HL-60/S4 (cell line): Measurements from ENCODE around the gene SPAG9.

Source experiments
- in situ Hi-C: fragments of 300-500 bp; cut with MboI; formaldehyde crosslinking; loops from 2 replicates; pipeline ENCODE4 v1.14.3; 2022; ENCODE audit warnings: low sequenced_read_pairs

Gene SPAG9, protein sequence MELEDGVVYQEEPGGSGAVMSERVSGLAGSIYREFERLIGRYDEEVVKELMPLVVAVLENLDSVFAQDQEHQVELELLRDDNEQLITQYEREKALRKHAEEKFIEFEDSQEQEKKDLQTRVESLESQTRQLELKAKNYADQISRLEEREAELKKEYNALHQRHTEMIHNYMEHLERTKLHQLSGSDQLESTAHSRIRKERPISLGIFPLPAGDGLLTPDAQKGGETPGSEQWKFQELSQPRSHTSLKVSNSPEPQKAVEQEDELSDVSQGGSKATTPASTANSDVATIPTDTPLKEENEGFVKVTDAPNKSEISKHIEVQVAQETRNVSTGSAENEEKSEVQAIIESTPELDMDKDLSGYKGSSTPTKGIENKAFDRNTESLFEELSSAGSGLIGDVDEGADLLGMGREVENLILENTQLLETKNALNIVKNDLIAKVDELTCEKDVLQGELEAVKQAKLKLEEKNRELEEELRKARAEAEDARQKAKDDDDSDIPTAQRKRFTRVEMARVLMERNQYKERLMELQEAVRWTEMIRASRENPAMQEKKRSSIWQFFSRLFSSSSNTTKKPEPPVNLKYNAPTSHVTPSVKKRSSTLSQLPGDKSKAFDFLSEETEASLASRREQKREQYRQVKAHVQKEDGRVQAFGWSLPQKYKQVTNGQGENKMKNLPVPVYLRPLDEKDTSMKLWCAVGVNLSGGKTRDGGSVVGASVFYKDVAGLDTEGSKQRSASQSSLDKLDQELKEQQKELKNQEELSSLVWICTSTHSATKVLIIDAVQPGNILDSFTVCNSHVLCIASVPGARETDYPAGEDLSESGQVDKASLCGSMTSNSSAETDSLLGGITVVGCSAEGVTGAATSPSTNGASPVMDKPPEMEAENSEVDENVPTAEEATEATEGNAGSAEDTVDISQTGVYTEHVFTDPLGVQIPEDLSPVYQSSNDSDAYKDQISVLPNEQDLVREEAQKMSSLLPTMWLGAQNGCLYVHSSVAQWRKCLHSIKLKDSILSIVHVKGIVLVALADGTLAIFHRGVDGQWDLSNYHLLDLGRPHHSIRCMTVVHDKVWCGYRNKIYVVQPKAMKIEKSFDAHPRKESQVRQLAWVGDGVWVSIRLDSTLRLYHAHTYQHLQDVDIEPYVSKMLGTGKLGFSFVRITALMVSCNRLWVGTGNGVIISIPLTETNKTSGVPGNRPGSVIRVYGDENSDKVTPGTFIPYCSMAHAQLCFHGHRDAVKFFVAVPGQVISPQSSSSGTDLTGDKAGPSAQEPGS (N-terminal part only)

DNA sequence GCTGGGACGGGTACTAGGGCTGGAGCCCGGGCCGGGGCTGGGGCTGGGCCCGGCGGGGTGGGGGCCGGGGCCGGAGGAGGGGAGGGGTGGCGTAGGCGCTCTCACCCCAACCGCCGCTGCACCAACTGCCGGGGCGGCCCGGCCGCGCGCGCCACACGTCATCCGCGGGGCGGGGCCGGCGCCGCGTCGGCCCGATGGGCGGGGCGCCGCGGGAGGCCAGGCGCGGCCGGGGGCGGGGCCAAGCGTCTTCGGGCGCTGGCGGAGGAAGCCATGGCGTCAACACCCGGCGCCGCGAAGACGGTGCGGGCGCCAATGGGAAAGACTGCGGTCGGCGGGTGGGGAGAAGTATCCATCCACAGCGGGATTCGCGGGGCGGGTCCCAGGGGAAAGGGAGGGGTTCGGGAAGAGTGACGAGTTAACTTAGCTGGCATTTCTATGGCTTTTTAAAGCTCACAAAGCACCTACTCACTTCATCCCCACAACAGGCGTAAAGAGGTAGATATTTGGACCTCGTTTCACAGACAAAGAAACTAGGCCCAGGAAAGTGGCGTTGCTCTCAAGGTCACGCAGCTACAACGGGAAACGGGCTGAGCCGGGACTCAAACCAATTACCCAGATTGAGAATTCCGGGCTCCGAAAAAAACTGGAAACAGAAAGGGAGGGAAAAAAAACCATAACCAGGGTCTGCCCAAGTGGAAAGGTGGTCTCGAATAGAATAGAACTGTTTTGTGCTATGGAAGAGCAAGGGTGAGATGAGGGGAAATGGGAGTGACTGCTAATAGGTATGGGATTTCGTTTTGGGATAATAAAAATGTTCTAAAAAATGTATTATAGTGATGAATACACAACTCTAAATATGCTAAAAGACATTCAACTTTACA is at the start of gene SPAG9:
SPAG9 (minus strand) TSS at position 130 of the 881 bp plus-strand sequence. CDS start 212 bp downstream, outside the sequence.
- in situ Hi-C loops: no loop called here

DNA sequence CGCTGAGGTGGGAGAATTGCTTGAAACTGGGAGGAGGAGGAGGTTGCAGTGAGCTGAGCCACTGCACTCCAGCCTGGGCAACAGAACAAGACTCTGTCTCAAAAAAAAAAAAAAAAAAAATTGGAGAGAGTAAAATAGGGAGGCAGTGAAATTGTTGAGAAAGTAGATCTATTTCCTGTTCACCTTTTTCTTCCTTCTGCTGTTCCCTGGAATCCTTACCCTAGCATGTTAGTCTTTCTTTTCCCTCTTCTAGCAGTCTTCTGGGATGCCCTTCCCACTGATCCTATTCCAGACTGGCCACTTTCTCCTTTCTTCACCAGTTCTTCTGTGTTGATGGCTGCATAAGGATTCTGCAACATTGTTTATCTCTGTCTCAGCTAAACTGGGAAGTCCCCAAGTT is 48.7 kb upstream of the SPAG9 start:
- in situ Hi-C loops: no loop called here

DNA sequence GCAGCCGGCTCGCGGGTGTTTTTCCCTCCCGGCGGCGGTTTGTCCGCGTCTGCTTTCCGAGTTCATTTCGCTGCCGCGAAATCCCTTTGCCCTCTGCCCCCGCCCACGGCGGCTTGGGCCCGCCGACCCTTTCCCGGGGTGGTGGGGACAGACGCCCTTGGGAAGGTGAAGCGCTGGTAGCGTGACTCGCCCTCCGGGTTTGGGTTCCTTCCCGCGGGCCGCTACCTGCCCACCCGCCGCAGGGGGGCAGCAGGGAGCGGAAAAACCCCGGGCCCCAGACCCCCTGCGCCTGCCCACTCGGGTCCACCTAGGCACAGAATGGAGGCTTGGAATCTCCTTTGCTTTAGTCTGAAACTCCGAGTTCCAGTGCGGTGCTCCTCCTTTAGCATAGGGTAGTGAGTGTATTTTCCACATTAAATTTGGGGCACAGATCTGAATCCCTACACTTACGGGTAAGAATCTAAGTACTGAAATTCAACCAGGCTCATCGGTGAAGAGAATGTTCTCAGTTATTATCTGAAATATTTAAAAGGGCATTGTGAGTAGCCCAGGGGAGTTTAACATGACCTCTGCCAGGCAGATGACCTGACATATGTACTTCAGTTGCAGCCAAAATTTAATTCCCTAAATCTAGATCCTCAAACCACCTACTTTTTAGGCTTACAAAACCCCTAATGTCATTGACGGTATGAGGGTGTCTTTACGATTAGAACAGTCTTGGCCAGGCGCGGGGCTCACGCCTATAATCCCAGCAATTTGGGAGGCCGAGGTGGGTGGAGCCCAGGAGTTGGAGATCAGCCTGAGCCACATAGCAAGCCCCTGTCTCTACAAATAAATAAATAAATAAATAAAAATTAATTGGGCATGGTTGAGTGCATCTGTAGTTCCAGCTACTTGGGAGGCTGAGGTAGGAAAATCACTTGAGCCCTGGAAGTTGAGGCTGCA is 46.6 kb upstream of the SPAG9 start:
- in situ Hi-C loops: no loop called here

DNA sequence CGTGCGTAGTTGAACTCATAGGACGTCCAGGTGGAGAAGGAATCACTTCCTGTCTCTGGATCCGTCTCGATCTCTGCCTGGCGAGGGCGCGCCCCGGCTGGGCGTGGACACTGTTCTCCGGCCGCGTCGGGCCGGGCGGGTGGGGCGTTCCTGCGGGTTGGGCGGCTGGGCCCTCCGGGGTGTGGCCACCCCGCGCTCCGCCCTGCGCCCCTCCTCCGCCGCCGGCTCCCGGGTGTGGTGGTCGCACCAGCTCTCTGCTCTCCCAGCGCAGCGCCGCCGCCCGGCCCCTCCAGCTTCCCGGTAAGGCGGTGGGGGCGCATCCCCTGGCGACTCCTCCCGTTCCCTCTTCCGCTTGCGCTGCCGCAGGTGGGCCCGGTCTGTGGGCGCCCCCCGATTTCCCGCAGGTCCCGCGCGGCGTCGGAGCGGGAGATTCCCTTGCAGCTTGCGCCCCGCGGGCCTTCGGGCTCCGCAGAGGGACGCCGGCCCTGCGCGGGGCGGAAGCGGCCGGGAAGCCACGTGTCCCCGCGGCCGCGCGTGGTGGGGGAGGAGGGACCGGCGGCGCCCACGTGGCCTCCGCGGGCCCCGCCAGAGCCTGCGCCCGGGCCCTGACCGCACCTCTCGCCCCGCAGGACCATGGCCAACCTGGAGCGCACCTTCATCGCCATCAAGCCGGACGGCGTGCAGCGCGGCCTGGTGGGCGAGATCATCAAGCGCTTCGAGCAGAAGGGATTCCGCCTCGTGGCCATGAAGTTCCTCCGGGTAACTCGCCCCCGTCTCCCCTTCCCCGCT is 45.7 kb upstream of the SPAG9 start, which contains the start of gene NME2:
NME2 (plus strand) TSS at position 214 of the 789 bp plus-strand sequence; CDS start at position 634, 420 bp downstream.
- in situ Hi-C loops: no loop called here

DNA sequence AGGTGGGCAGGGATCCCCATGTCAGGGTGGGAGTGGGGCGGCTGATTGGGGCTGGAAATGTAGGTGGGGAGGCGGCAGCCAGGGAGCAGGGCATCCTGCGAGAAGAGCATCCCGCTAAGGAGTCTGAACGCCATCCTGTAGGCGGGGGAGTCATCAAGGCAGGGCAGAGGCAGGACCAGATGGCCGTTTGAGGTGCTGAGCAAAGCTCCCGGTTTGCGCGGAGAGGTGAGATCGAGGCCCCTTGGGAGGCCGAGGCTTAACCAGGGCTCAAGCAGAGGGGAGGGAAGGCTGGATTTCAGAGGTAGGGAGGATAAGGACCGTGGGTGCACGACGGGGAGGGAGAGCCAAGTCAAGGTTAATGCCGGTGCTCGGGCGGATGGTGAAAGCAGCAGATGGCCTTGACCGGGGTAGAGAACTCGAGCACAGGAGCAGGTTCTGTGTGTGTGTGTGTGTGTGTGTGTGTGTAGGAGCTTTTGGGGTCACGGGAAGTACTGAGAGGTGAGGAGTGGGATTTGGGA is 45.1 kb upstream of the SPAG9 start:
- in situ Hi-C loops: no loop called here

DNA sequence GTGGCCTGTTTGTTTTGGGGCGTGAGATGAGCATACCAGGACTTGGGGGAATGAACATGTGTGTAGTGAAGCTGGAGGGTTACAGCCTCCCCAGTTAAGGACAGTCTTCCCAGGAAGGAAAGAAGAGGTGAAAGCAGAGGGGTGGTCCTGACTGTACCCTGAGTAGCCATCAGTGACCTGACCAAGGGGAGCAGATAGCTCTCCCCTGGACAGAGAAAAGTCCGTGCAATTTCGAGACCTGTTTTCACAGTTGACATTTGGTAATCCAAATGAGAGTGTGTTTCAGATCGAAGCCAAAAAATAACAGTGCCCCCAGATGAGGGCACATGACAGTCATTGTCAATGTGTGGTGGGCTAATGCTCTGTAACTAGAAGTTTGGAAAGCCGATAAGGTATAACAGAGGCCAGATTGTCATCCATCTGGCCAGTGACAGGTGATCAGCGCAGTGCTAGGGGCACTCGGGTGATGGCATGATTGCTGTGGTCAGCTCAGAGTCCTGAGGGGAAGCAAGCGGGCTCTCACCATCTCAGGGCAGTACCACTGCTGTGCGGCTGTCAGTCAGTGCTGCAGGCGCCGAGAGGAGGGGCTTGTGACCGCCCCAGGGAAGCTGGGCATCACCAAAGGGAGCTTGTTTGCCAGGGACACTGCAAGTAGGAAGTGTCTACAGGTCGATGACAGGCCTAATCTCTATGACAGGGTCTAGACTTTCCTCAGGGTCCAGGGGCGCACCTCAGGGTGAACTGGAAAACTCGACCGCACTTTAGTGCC is 44.4 kb upstream of the SPAG9 start:
- in situ Hi-C loops: no loop called here

DNA sequence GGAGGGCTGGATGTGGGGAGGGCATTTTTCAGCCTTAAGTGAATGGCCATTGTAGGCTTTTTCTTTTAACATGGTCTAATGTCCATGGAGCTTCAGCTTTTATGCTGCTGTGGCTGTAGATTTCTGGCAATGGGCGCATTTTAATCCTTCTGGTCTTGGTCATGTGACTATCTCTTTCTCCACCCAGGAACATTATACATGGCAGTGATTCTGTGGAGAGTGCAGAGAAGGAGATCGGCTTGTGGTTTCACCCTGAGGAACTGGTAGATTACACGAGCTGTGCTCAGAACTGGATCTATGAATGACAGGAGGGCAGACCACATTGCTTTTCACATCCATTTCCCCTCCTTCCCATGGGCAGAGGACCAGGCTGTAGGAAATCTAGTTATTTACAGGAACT is 40.9 kb upstream of the SPAG9 start:
- in situ Hi-C loops: no loop called here

DNA sequence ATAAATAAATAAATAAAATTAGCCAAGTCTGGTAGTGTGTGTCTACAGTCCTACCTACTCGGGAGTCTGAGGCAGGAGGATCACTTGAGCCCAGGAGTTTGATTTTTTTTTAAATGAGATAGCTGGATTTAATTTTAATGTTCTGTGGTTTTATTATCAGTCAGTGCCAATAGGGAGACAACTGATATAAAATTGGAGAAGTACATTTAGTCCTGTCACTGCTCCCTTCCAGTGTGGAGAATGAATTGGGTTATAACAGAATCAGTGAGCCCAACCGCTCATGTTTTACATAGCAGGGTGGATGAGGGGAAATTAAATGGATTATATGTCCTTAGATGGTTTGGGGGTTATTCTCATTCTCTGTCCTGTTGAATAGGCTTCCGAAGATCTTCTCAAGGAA is 38.9 kb upstream of the SPAG9 start:
- in situ Hi-C loops: loop anchor here (10.0 kb wide), 1 partner anchor 155 kb away; no protein-coding TSS in a partner anchor

DNA sequence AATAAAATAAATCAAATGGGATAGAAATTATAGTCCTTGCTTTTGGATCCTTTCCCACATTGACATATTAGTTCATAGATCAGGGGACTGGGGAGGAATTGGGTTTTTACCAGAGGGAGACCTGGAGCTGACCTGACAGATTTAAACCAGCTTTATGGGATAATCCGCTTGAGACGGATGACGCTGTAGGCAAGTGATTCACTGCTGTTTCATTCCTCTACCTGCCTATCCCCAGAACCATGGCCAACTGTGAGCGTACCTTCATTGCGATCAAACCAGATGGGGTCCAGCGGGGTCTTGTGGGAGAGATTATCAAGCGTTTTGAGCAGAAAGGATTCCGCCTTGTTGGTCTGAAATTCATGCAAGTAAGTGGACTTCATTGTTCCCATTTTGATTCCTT is 34.7 kb upstream of the SPAG9 start:
- in situ Hi-C loops: loop anchor here (10.0 kb wide), 1 partner anchor 151 kb away; no protein-coding TSS in a partner anchor

DNA sequence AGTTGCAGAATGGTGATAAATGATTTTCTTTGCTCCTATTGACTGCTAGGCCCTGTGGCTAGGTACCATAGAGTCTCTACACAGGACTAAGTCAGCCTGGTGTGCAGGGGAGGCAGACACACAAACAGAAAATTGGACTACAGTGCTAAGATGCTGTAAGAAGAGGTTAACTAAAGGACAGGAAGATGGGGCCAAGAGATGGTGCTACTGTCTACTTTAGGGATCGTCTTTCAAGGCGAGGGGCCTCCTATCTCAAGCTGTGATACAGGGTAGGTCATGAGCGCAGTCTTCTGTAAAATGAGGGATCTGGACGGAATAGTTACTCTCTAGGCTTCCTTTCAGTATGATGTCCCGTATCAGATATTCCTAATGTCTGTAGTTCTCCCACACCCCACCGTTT is 33.5 kb upstream of the SPAG9 start:
- in situ Hi-C loops: loop anchor here (10.0 kb wide), 1 partner anchor 149 kb away; no protein-coding TSS in a partner anchor

DNA sequence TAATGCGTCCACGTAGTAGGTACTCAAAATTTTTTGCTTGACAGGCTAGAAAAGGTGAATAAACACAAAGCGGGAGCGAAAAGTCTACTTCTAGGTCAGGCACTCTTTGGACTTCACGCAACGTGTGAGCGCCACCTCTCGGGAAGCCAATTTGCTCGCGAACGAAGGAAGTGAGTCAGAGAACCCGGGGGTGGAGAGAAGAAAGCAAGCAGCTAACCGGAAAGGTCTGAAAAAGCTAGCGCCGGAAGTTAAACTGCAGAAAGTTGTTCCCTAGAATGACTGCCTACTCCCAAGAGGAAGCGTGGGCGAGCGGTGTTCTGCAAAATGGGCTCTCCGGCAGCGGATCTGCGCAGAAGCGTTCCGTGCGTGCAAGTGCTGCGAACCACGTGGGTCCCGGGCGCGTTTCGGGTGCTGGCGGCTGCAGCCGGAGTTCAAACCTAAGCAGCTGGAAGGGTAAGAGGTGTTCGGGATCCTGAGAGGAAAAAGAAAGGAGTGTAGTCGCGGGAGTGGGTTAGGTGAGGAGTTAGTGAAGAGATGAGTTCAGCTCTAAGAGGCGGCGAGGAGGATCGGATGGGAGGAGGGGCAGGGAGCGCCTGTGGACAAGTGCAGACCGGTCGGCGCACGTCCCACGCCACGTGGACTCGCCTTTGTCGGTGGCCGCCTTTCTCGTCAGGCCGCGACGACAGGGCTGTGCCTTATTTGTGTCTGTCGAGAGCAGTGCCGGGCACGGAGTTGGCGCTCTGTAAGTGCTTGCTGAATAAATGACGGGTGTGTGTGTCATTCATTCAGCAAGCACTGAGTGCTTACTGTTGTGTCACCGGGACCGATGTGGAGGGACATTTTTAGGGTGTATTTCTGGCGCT is 32.8 kb upstream of the SPAG9 start, which contains the start of gene NME1:
NME1 (plus strand) TSS at position 350 of the 863 bp plus-strand sequence. CDS start 2,096 bp downstream, outside the sequence.
- in situ Hi-C loops: loop anchor here (10.0 kb wide), 1 partner anchor 149 kb away; no protein-coding TSS in a partner anchor

DNA sequence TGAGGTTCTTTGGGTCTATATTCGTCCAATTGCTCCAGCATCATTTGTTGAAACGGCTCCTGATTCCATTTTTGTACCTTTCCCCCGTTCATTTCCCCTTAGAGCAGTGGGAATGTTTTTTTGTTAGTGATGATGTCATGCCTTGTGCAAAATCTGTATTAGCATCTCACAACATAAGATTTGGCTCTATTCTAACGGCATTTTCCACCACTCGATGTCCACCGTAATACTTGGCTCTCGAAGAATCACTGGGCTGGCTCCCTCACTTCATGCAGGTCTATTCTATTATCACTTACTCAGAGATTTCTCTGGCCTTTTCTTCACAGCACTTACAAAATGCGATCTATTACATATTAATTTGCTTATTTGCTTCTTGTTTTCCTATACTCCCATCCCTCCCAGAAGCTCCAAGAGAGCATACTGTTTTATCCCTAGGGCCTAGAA is 32.1 kb upstream of the SPAG9 start:
- in situ Hi-C loops: loop anchor here (10.0 kb wide), 1 partner anchor 148 kb away; no protein-coding TSS in a partner anchor

DNA sequence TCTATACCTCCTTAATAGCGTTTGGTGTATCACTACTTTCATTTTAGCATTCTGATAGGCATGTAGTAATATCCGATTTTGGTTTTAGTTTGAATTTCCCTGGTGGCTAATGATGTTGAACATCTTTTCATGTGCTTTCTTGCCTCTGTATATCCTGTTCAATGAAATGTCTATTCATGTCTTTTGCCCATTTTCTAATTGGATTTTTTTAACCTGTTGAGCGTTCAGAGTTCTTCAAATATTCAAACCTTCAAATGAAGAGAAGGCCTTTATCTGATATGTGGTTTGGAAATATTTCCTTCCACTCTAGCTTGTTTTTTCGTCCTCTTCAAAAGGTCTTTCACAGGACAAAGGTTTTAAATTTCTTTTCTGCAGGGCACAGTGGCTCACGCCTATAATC is 30.3 kb upstream of the SPAG9 start:
- in situ Hi-C loops: loop anchor here (10.0 kb wide), 1 partner anchor 146 kb away; no protein-coding TSS in a partner anchor

DNA sequence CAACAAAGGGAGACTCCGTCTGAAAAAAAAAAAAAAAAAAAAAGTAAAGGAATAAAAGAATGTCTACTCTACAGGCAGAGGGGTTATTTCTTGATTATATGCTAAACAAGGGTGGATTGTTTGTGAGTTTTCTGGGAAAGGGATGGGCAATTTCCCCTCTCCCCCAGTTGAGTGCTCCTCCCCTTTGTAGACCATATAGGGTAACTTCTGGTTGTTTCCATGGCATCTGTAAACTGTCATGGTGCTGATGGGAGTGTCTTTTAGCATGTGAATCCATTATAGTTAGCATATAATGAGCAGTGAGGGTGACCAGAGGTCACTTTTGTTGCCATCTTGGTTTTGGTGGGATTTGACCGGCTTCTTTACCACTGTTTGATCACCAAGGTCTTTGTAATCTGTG is 28.5 kb upstream of the SPAG9 start:
- in situ Hi-C loops: no loop called here

DNA sequence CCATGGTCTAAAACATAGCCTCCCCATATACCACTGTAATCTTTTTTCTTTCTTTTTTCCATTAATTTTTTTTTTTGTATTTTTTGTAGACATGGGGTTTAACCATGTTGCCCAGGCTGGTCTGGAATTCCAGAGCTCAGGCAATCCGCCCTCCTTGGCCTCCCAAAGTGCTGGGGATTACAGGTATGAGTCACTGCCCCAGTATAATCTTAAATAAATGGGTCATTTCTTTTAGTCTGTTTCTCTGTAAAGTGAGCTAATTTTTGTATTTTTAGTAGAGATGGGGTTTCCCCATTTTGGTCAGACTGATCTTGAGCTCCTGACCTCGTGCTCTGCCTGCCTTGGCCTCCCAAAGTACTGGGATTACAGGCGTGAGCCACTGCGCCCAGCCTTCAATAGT is 27.0 kb upstream of the SPAG9 start:
- in situ Hi-C loops: no loop called here
